ENCODE results near the gene POLR3GL.

POLR3GL gene

GRCh38 chr1:145957443-145958319 lies 6.8 kb upstream of the POLR3GL start, which contains the start of gene LIX1L:
Gene LIX1L, minus strand, starts transcription at chr1:145958017. Its CDS starts 90 bp downstream, at chr1:145957927.
- peak; percentile 92 for TF ChIP-seq POLR2A (IDR thresholded peaks at IDR 0.05; ENCODE audit: low read depth, low read length)
- FAIRE-seq (peak; percentile 70), DNase-seq (ENCODE audit: insufficient read length, low spot score) (peak; percentile 93)

DNA sequence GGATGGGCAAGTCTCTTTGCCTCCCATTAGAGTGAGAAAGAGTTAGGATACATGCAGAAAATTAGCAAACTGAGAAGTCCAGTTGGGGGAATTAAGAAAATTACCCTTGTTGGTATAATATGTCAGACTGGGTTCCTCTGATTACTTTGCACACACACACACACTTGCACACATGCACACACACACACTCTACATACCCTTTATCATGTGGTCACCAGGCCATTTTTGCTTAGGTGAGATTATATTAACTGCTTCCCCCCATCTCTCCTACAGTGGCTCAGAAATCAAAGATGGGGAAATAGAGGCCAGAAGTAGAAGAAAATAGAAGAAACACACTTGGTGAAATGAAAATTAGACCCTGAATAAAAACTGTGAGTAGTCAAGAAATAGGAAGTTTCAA lies 5.8 kb upstream of the POLR3GL start:
- TF ChIP-seq POLR2A (IDR thresholded peaks at IDR 0.05; ENCODE audit: low read depth, low read length): no peak
- FAIRE-seq: no peak
- no peak for DNase-seq (ENCODE audit: insufficient read length, low spot score)

DNA sequence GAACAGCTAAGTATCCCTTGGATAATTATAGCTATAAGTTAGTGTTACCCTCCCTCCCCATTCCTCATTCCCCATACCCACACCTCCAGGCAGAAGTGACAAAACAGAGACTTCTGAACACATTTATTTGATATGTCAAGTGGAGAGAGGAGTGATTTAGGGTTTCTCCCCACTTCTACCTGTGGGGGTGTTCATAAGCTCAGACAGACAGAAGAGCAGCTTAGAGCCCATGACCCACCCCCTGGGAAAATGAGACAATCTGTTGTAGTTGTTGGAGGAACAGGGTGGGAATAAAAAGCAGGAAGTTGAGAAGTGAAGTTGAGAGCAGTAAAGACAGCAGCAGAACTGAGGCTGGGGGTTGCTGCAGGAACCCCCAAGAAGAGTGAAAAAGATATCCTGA lies 5.2 kb upstream of the POLR3GL start:
- no peak for TF ChIP-seq POLR2A (IDR thresholded peaks at IDR 0.05; ENCODE audit: low read depth, low read length)
- no peak for DNase-seq (ENCODE audit: insufficient read length, low spot score)
- no peak for FAIRE-seq

- TF ChIP-seq POLR2A (IDR thresholded peaks at IDR 0.05; ENCODE audit: low read depth, low read length): no peak
- FAIRE-seq (no peak), DNase-seq (ENCODE audit: insufficient read length, low spot score) (no peak)
These were observed 4.5 kb upstream of the POLR3GL start for GRCh38 chr1:145959957-145960467.

DNA sequence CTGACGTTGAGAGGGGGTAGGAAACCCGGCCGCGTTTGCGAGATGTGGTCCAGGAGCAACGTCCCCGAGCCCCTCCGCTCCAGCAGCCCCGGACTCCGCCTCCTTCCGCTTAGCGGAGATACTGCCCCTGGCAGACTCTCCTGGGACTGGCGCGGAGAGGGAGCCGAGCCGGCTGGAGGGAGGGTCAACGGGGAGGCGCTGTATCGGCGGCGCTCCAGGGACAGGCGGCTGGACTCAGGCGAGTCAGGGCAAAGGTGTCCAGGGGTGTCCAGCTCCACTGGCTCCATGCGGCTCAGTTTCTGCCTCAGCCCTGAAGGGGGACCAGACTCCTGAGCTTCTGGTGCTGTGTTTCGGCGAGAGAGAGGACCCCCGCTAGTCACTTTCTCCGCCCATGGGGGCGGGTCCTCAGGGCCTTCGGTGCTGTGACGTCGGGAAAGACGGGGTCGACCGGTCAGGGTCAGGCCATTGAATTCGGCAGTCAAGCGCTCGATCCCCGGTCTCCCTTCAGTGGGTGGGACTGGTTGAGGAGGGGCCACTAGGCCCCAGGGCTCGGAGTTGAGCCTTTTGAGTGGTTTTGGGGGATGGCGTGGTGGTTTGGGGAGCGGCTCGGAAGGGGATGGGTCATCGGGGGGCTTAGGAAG lies 3.9 kb upstream of the POLR3GL start:
- FAIRE-seq: no peak
- no peak for DNase-seq (ENCODE audit: insufficient read length, low spot score)
- no peak for TF ChIP-seq POLR2A (IDR thresholded peaks at IDR 0.05; ENCODE audit: low read depth, low read length)

DNA sequence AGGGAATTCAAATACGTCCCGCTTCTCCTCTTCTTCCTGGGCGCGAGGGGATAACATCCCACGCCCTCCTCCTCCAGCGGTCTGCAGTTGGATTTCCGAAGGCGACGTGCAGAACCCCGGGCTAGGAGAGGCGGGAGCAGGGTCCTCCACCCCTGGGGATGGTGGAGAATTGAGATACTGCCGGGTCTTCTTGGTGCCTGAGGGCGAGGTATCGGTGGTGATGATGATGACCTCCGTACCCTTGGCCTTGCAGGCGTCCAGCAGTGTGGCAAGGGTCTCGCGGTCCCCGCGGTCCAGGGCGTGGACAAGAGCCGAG lies 3.4 kb upstream of the POLR3GL start:
- no peak for DNase-seq (ENCODE audit: insufficient read length, low spot score)

DNA sequence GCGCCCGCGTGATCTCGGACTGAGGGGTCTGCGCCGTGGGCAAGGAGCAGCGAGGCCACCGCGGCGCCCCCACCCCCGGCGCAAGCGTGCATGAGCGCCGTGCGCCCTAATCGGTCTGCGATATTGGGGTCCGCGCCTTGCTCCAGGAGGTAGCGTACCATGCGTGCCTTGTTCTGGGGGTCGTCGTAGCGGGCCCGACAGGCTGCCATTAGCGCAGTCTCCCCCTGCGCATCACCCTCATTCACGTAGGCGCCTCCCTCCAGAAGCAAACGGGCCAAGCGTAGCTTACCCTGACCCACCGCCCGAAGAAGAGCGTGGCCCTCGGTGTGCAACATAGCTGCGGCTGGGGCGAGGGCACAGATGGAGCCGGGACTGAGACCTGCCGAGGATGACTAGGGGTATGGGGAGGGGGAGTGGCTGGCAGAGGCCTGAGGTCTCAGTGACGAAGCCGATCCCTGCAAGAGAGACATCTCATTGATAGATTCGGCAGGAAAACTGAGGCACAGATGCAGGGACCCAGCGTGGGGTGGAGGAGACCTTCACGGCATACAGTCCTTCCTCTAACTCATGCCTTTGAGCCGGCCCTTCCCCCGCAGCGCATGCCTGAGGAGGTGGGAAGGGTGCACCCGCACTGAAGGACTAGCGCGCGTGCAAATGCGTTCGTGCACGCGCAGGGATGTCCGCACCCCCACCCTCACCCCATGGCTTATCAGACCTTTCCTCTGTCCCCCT lies 2.9 kb upstream of the POLR3GL start:
- TF ChIP-seq POLR2A (IDR thresholded peaks at IDR 0.05; ENCODE audit: low read depth, low read length): no peak
- FAIRE-seq: no peak
- DNase-seq (ENCODE audit: insufficient read length, low spot score): no peak

More for the DNA sequence above, 3.4 kb upstream of the POLR3GL start:
- no peak for TF ChIP-seq POLR2A (IDR thresholded peaks at IDR 0.05; ENCODE audit: low read depth, low read length)
- no peak for FAIRE-seq

DNA sequence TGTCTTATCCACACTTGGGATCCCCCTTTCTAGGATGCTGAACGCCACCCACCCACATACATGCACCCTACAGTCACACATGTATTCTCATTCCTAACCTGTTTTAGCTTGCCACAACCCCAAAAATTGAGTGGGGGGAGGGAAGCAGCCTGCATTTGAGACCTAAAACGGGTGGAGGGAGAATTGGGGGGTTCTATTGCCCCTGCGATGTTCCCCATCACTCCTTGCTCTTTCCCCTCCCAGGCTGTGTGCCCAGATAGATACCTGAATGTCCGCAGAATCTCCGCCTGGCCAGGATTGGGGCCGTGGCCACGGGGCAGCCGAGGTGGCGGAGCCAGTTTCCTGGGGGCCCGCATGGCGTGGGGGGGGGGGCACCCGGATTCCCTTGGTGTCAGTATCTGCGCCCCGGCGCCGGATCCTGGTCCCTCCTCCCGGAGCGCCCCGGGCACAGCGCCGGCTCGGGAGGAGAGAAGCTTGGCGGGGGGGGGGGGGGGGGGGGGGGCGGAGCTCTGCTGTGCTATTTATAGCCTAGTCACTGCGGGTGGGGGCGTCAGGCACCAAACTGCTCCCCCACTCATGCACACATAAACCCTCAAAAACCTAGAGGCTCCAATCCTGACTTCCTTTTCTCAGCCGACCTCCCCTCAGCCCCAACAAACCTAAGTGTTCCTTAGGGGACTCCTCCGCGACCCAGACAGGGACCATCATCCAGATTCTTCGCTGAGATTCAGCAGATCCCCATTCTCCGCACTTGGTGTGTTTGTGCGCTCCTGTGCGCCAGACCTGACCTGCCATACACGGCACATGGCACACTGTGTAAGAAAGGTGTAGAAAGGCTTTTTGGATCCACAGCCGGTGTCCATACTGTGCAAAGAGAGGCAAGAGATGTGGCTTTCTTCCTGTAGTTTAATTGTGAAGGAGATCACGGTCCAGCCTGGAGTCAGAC lies 2.1 kb upstream of the POLR3GL start:
- TF ChIP-seq POLR2A (IDR thresholded peaks at IDR 0.05; ENCODE audit: low read depth, low read length): no peak
- DNase-seq (ENCODE audit: insufficient read length, low spot score) (peak; percentile 59), FAIRE-seq (no peak)

DNA sequence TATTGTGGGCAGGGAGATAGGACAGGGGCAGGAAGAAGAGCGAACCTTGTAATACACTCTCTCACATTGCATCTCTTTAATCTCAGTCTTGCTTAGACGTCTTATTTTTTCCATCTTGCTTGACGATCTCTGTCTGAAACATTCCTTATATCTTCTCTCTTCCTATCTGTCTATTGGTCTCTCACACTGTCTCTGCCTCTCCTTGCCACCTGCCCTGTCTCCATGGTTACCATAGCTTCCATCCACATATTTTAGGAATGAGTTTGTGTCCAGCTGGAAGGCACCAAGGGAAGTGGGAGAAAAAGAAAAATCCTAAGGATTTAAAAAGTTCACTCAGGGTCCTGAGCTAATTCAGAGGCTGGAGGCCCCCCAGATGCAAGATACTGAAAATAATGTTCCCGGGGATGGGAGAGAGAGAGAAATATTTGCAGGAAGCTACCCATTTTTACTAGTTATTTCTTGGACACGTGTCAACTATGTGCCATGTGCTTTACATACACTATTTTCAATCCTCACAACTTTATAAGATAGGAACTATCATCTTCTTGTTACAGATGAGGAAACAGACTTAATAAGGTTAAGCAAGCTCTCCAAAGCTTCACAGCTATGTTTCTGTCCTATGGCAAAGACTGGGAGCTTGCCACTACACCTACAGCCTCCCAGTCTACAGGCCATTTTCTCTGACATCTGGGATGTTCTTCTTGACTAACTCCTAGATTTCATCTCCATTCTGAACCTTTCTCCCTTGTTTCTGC lies 1.0 kb upstream of the POLR3GL start:
- no peak for DNase-seq (ENCODE audit: insufficient read length, low spot score)
- no peak for TF ChIP-seq POLR2A (IDR thresholded peaks at IDR 0.05; ENCODE audit: low read depth, low read length)
- FAIRE-seq: no peak

- FAIRE-seq (no peak), DNase-seq (ENCODE audit: insufficient read length, low spot score) (no peak)
- no peak for TF ChIP-seq POLR2A (IDR thresholded peaks at IDR 0.05; ENCODE audit: low read depth, low read length)
These were observed 742 bp downstream of the POLR3GL start for GRCh38 chr1:145965119-145965744.

DNA sequence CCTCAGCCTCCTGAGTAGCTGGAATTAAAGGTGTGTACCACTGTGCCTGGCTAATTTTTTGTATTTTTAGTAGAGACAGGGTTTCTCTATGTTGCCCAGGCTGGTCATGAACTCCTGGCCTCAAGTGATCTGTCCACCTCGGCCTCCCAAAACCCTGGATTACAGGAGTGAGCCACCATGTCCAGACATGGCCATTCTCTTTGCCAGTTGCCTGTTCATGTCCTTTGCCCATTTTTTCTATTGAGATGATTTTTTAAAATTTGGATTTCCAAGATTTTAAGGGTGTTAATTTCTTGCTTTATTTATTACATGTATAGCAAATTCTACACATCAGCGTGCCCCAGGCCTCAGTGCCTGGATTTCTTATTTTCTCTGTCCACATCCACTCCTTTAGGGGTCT lies 2.8 kb downstream of the POLR3GL start:
- FAIRE-seq (no peak), DNase-seq (ENCODE audit: insufficient read length, low spot score) (no peak)
- TF ChIP-seq POLR2A (IDR thresholded peaks at IDR 0.05; ENCODE audit: low read depth, low read length): no peak

GRCh38 chr1:145972580-145972979 lies 8.1 kb downstream of the POLR3GL start:
- FAIRE-seq: no peak
- no peak for TF ChIP-seq POLR2A (IDR thresholded peaks at IDR 0.05; ENCODE audit: low read depth, low read length)

More at GRCh38 chr1:145972580-145972979, 8.1 kb downstream of the POLR3GL start:
- DNase-seq (ENCODE audit: insufficient read length, low spot score): no peak

Data from H54 (cell line).